ENCODE data around the gene MAPK9.

Gene MAPK9

DNA sequence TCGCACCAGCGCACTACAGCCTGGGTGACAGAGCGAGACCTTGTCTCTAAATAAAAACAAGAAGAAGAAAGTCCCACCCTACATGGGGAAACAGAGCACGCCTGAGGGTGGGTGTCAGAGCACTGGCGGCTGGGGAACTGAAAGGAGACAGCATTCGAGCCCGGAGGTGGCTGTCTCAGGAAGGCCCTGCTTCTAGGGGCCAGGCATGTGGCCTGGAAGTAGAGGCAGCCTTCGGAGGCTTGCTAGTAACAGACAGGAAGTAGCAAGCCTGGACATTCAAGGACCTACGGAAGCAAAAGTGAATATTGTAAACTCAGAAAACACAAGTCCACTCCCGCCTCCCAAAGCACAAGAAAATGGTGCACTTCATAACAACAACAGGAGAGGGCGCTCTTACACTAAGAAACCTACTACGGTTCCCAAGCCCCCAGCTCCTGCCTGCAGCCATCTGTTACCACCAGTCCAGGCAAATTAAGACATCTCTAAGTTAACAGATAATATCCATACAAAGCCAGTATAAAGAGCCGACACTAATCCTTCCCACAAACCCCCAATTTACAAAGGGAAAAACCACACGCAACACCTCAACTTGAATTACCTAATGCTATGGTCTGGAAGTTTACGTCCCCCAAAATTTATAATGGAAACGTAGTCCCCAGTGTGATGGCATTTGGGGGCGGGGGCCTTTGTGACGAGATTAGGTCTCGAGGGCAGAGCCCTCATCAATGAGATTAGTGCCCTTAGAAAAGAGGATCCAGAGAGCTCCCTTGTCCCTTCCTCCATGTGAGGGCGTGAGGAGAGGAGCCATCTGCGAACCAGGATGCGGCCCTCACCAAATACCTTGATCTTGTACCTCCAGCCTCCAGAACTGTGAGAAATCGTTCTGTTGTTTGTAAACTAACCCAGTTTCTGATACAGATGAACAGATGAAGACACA, 90.6 kb downstream of the MAPK9 start:
- DNase-seq, result peak; percentile 38 to 62

GRCh38 chr5:180199390-180199789, 92.5 kb downstream of the MAPK9 start:
- DNase-seq, result no peak

- no peak for DNase-seq
Measured at GRCh38 chr5:180198208-180198607, 93.7 kb downstream of the MAPK9 start.

DNA sequence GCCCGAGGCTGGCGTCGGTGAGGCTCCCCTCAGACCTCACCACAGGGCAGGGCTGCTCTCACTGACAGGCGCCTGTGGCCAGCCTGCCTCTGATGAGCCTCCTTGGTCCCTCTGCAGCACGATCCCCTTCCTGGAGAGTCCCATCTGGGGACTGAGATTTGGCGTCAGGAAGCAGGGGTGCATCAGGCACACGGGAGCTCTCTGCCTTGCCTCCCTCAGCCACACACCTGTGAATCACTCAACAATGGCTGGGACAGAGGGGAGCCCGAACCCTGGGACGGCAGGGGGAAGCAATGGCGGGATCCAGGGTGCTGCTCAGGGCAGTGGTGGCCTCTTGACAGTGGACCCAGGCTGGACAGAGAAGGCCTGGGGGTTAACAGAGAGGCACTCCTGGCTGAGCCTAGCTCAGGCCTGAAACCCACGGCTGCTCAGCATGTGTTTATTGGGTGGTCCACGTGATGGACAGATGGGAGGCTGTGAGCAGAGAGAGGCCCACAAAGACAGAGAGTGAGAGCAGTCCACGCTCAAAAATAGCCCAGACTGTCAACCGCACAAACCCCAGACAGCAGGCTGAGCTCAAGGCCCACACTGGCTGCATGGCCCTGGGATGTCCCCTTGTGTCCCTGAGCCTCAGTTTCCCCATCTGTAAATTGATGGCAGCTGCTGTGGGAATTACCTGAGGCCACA, 94.7 kb downstream of the MAPK9 start:
- DNase-seq, result no peak

DNA sequence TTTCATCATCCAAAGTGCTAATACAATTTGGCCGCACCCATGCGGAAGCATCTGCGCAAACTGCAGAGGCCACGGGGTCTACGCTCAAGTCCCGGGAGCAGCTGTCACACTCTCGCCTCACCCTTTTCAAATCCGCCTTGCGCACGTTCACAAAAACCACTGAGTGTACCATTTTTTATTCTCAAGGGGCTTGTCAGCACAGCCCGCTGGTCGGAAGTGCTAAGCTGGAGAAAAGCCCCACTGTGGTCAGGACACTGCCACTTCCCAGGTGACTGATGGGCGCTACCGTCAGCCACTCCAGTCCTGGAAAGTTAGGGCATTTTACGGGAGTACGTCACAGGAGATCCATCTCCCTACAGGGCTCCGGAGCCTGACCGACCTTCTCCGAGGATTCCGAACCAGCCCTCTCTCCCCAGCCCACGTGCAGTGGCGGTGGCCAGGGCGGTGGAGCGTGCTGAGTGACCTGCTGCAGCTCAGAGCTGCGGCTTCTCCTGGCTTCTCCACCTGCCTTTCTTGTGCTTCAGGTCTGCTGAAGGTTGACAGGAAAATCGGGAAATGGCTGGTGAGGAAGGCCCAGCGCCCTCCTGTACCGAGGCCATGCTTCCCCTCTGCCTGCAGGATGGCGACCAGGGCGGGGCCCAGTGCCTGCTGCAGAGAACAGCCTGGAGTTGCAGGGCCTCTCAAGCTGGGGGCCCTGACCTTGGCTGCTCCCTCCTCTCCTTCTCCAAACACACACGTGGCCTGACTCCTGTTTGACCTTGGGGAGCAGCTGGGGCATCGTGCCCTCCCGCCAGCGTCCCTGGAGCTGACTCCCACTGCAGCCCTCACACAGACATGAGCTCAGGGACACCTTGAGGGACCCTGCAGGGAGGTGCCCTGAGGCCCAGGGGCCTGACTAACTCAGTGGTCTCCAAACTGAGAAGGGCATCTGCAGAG, 97.2 kb downstream of the MAPK9 start:
- DNase-seq, result no peak

GRCh38 chr5:180193749-180194375, 98.0 kb downstream of the MAPK9 start:
- DNase-seq, result no peak

- DNase-seq, result no peak
Measured at GRCh38 chr5:180191716-180192115, 100.2 kb downstream of the MAPK9 start.

DNA sequence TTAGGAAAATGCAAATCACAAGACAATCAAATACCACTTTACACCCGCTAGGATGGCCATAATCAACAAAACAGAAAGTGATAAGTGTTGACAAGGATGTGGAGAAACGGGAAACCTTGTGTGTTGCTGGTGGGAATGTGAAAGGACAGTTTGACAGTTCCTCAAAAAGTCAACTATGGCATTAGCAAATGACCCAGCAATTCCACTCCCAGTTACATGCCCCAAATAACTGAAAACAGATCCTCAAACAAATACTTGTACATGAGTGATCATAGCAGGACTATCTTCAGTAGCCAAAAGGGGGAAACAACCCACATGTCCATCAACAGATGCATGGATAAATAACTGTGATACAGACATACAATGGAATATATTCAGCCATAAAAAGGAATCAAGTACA, 104.1 kb downstream of the MAPK9 start:
- DNase-seq, result no peak
